IPS DF 19.7 (cell line): ENCODE data around the gene IRS1.

Experiments
- DNase-seq: peaks from one replicate; pipeline ENCODE4 v3.0.0-alpha.2; 2013; ENCODE audit warnings: low read depth, low spot score

Gene IRS1

DNA sequence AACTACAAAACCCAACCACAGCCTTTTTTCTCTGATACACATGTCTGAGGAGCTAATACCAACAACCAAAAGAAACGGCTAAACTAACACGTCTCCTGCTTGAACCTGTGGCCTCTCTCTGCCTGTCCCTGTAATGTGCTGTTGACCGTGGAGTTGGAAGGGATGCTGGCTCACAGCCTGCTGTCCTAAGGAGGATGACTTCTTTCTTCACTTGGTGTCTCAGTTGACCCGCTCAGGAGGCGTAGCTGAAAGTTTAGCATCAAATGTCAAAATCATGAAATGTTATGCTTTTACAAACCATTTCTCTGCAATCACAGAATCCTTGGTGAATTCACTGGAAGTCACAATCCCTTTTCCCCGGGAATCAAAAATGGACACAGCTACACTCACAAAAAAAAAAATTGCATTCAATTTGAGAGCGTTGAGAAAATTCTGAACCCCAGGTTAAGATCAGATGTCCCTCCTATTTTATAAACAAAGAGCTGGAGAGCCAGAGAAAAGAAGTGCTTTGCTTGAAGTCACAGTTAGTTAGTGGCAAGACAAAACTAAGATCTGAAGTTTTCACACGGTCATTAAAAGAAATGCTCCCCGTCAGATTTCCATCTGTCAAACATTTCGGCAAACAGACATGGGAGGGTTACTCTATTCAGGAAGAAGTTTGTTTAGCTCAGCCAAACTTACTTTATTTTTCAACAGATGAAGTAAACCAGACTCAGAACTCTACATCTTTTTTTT, 74.3 kb downstream of the IRS1 start:
- no peak for DNase-seq

DNA sequence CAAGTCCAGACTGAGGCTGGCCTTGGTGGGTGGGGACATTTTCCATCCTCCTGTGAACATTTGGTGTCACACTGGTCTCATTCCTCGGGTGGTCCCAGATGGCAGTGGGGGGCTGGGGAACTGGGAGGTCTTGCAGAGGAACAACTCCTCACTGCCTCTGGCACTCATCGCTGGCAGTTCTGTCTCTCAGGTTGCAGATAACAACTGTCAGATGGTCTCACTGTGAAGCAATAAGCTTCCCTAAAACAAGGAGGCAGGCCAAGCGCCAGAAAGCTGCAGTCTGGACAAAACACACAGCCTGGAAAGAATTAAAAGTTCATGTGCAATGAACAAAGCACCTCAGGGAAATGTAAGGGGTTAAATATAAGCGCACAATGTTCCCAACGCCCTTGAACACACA, 78.1 kb downstream of the IRS1 start:
- no peak for DNase-seq

DNA sequence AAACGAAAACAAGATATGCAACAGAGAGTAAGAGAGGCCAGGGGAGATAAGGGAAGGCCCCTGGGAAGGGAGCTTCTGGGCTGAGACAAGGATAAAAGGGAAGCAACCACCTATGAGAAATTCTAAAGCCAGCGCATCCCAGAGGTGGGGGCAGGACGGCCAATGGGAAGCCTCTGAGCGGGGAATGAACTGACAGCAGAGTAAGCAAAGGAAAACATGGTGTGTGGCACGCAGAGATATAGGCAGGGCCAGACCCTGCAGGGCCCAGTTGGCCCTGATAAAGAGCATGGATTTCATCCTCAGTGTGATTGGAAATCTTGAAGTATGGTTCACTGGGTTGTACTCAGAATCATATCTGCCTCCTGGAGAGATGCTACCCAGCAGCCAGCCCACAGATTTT, 78.7 kb downstream of the IRS1 start:
- DNase-seq = no peak

DNA sequence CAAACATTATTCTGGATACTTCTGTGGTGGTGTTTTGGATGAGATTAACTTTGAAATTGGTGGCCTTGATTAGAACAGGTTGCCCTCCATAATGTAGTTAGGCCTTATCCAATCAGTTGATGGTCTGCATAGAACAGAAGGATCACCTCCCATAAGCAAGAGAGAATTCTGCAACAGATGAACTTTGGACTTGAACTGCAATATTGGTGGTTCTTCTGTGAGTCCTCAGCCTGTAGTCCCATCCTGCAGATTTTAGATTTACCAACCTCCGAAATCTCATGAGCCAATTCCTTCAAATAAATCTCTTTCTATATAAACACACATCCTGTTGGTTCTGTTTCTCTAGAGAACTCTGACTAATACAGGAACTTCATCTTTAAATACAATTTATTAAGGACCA, 81.9 kb downstream of the IRS1 start:
- no peak for DNase-seq

DNA sequence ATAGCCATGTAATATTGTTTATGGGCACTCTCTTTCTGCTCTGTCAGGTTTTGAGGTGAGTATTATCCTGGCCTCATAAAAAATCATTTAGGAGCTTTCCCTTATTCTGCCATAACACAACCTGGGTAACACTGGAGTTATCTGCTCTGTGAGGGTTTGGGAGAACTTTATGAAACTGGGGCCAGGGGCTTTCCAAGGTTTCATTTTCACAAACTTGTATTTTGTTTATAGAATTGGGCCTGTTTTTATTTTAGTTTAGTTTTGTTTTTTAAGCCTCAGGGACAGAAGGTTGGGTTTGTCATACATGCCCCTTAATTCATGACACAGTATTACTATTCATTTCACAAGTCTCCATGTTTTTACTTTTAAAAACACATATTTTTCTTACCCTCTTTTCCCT, 83.5 kb downstream of the IRS1 start:
- DNase-seq = no peak

DNA sequence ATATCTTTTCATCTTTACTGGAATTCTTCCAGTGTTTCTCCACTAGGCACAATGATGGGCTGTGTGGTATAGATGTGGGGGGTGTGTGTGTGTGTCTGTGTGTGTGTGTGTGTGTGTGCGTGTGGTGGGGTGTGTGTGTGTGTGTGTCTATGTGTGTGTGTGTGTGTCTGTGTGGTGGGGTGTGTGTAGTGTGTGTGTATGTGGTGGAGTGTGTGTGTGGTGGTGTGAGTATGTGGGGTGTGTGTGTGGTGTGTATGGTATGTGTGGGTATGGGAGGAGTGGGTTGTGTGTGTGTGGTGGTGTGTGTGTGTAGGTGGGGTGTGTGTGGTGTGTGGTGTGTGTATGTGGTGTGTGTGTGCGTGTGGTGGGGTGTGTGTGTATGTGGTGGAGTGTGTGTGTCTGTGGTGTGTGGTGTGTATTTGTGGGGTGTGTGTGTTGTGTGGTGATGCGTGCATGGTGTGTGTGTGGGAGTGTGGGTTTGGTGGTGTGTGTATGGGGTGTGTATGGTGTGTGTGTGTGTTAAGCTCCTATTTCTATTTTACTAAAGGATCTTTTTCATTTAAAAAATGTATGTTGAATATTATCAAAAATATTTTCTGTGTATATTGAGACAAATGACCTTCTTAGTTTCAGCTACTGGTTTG, 84.2 kb downstream of the IRS1 start:
- DNase-seq = no peak

DNA sequence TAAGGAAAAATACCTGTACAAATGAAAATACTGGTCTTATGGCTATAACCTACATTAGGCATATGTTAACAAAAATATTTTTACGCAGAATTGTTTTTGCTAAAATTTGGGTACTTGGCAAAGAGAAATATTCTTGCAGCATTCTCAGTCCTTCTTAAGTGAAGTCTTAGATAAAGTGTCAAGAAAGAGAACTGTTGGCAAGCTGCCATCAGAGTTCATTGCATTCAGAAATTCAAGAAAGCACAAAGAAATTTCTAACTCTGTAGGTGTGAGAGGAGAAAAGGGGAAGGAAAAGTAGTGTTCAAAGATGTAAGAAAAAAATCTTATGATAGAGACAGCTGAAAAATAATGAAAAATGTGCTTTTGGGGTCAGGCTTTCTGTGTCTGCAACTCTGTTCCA, 86.7 kb downstream of the IRS1 start:
- no peak for DNase-seq

DNA sequence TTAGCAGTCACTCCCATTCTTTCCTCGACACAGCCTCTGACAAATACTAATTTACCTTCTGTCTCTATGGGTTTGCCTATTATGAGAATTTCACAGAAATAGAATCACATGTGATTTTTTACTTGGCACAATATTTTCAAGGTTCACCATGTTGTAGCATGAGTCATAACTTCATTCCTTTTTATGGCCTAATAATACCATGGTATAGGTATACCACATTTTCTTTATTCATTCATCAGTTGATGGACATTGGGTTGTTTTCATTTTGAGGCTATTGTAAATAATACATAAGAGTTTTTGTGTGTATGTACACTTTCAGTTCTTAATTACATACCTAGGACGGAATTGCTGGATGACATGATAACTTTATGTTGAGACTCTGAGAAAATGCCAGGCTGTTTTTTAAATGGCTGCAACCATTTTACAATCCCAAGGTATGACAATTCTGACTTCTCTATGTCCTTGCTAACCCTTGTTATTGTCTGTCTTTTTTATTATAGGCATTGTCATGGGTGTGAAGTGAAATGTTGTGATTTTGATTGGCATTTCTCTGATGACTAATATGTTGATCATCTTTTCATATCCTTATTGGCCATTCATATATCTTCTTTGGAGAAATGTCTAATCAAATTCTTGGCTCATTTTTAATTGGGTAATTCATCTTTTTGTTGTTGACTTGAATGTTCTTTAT, 87.9 kb downstream of the IRS1 start:
- DNase-seq = no peak

DNA sequence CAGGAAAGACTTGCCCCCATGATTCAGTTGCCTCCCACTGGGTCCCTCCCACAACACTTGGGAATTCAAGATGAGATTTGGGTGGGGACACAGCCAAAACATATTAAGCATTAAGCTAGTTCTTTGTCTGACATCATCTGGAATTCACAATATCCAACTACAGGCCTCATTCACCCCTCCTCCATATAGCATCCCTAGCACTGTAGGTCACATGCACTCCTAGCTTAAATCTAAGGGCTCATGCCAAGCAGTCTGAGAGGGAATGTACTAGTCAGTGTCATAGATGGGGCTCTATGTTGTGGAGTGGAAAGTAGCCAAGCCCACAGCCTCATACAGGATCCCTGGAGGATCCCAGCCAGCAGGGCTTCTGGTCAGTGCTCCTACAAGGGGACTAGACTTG, 92.1 kb downstream of the IRS1 start:
- no peak for DNase-seq

DNA sequence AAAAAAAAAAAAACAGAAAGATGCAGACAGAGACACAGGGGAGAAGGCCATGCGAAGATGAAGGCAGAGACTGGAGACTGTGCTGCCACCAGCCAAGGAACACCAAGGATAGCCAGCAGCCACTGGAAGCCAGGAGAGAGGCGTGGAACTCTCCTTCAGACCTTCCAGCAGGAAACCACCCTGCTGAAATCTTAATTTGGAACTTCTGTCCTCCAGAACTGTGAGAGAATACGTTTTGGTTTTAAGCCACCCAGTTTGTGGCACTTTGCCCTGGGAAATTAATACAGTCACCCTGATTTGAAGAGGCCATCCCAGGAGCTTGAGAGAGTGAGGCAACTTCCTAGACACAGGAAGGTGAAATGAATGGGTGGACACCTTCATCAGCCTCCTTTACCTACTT, 93.7 kb downstream of the IRS1 start:
- no peak for DNase-seq

DNA sequence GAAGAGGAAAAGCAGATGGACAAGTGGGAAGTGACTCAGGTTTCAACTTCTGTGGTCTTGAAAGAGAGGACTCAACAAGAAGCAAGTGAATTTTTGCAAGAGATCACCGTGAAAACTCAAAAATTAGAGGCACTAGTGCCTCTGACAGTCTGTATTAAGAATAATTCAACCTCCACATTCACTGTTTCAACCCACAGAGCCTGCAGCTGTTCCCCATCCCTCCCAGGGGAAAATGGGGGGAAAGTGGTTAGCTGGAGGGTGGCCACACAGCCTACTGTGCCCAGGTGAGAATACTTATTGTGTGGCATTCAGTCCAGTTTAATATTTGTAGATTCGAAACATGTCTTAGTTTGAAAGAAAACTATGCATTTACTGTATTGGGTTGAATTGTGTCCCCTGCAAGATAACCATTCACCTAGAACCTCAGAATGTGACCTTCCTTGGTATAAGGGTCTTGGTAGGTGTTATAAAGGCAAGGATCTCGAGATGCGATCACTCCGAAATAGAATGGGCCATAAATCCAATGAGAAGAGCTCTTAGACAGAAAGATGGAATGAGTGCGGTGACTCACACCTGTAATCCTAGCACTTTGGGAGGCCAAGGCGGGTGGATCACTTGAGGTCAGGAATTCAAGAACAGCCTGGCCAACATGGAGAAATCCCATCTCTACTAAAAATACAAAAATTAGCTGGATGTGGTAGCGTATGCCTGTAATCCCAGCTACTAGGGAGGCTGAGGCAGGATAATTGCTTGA, 94.3 kb downstream of the IRS1 start:
- DNase-seq = no peak

DNA sequence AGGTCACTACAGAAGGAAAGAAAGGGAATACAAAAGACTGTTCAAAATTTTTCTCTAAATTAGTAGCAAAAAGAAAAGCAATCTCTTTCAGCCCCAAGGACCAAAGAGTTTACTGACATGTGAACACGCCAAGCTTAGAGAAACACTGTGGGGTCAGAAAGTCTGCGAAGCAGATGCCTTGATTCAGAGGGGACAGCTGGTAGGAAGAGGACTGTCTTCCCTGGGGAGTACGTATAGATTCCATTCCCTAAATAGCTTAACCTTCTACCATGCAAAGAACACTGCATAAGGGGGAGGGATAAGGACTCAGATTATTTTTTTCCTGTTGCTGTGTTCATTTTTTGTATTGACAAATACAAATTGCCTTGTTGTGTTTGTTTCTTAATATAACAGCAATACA, 96.1 kb downstream of the IRS1 start:
- DNase-seq = no peak

DNA sequence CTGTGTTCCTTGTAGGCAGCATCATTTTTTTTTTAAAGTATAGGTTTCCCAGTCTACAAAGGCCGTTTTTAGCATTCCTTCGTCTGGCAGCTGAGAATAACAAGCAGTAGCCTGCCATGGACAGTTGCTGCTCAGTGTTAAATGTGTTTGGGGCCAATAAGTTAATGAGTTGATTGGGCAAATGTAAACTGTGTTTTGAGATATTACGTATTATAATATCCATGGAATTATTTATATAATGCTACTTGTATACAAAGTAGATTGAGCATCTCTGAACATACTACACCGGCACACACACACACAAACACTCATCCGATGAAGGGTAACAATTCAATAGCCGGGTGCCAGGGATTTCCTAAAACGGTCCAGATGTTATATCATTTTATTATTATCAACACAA, 97.2 kb downstream of the IRS1 start:
- DNase-seq = no peak

DNA sequence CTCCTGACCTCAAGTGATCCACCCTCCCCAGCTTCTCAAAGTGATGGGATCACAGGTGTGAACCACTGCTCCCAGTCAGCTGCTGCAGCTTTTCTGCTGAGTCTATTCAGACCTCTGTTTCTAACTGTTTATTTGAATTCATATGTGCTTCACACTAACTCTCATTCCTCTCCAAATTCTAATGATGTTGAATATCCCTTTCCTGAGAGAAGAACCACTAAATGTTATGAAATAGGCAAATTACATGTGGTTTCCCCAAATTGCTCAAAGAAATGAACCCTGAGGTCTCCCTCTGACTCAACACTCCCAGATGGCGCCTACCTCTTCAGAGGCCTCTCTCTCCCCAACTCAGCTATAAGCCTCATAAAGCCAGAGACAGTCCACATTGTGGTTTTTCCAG, 98.6 kb downstream of the IRS1 start:
- no peak for DNase-seq

DNA sequence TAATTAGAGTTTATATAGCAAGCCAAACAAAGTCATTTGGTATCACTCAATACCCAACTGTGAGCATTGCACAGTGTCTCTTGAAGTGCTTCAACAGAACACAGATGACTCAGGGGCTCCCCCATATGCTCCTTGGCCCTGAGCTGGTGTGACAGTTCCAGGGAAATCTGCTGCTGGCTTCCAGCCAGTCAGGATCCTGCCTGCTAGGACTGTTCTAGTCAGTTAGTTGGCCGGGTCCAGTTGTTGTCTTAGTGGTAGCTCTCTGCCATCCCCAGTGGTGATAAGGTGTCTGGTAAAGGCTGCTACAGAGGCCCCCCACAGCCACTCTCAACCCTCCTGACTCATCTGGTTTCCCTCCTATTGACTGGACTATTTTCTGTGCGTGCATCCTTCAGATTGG, 100.3 kb downstream of the IRS1 start:
- DNase-seq = no peak

DNA sequence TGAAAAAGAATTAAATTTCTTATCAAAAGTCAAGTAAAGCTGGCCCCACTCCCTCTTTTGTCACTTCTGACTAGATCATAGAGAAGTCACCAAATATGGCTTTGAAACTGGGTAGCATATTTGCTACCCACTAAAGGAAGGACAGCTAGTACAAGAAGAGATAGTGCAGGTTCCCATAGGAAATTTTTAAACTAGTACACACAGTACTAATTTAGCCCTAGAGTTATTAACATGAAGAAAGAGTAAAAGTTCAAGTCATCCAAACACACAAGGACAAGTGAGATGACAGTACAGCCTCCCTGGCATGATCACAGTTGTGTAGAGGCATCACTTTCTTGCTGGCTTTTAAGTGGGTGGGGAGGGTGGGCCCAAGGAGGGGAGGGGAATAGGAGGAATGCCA, 100.9 kb downstream of the IRS1 start:
- DNase-seq = no peak

DNA sequence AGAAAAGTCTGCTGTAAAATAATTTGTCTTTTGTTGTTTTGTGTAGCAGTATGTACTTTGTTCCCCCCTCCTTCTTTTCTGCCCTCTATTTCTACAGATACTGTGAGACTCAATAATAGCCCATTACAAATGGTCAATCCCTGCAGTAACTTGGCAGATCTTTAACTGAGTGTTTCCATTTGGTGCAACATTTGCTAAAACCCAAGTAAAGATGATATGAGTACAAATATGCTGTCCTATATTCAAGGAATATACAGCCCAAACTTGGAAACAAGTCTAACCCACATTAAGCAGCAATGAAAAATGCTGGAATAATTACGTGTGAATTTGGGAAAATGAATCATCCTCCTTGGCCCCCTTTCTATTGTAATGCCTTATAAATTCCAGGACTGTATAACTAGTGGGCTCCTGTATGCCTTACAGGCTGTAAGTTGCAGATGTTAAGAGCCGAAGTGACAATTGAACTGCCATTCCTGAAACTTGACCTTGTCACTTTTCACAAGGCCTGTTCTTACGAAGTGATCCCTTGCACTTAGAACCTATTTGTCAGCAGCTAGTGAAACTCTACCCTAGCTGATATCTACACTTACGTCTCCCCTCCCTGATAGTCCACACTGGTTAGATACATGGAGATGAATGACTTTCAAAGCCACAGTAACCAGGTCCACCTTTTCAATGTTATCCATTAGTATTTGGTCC, 104.9 kb downstream of the IRS1 start:
- DNase-seq = no peak

DNA sequence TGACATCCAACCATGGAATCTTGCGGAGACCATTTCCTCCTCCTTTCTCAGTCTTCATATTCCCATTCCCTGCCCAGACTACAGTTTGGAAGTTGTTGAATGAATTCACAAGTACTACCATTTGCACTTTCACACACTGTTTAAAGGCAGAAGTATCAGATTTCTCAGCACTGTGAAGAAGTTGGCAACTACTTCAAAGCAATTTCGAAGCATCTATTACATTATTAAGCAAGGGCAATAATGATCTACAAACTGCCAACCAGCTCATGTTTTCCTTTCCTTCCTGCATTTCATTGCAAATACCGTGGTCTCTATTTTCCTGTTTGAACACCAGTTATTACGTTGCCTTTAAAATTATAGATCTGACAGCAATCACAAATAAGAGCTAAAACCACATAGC, 105.5 kb downstream of the IRS1 start:
- DNase-seq = no peak

DNA sequence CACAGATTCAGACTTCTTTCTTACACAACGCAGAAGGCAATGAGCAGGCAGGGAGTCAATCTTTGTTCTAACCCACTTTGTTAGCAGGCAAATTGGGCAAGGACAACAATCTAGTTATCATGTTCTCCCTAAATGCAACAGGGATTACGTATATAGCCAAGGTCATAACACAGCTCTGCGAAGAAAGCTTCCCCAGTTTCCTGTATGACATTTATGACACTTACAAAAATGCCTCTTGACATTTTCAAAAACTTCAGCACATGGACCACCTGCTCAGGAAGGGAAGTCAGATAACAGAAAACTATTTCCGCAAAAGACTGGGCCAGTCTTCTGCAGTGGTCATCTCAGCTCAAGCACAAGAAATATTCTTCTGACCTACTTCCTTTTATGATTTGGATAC, 106.1 kb downstream of the IRS1 start:
- DNase-seq = no peak

DNA sequence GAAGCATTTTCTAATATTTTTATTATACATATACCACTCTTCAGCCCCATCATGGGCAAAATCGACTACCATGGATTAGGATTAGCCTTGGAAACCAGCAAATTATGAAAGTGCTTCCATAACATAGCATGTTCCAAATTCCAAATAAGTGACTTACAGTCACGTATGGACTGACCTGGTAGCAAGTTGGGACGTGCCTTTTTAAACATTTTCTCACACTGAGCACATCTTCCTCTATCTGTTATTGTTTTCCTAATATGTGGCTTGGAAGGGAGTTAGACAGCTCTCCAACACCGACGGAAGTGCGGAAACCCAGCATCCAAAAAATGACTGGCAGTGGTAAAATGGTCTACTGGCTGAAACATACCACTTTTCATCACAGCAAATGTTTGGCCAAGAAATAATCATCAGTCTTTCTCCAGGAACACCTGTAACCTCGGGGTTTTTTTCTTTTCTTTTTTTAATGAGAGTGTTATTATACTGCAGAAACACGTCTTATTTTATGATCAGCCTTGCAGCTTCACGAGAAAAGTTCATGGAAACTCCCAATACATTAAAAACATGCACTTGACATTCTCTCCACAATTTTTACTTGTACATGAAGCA, 107.0 kb downstream of the IRS1 start:
- DNase-seq = no peak

DNA sequence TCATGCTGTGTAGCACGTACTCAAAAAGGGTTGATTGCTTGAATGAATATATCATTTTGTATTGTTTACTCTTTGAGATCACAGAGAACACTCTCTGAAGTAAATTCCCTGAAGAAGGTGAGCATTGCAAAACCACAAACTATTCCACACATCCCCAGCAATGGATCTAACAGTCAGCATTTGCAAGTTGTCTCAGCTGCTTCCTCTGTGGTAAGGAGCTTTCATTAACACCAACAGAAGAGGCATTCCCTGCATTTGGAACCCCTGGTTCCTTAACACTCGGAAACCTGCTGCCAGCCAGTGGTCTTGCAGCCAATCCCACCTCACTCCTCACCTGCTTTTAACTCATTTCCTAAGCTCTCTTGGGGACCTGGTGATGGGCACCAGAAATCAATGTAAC, 108.4 kb downstream of the IRS1 start:
- DNase-seq = no peak
